Astrocyte of the spinal cord (primary cell): ENCODE data around the gene GPC1.

Source experiments
- DNase-seq: peaks from one replicate; pipeline ENCODE4 v3.0.0; 2011; ENCODE audit warnings: low read depth, low spot score
- H3K4me3 ChIP-seq: 2 replicates; pipeline ENCODE4 v1.5.1; 2011; ENCODE audit warnings: low read depth, mild to moderate bottlenecking, low read length, moderate library complexity
- in situ Hi-C: cut with HindIII; loops from 2 replicates; pipeline ENCODE4 v1.10.0; 2017; ENCODE audit warnings: low sequenced_read_pairs
- TF ChIP-seq, protein P1 (sequence below): IDR thresholded peaks from 2 replicates; pipeline ENCODE4 v1.5.1; 2012; ENCODE audit warnings: low read depth, mild to moderate bottlenecking, low read length, inconsistent platforms

The GPC1 gene

DNA sequence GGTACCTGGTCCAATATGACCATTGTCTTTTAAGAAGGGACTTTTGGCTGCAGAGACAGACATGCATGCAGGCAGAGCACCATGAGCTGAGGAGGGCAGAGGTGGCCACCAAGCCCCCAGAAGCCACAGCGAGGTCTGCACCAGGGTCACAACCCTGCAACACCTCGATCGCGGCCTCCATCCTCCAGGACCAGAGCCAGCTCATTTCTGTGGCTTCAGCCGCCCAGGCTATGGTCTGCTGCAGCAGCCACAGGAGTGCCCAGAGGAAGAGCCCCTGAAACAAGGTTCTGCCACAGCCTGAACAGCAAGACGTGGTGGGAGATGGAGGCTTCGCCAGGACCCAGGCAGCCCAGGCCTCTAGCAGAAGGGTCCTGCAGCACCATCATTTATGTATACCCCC is 68.4 kb downstream of the GPC1 start:
- DNase-seq: no peak
- TF ChIP-seq, protein P1, sequence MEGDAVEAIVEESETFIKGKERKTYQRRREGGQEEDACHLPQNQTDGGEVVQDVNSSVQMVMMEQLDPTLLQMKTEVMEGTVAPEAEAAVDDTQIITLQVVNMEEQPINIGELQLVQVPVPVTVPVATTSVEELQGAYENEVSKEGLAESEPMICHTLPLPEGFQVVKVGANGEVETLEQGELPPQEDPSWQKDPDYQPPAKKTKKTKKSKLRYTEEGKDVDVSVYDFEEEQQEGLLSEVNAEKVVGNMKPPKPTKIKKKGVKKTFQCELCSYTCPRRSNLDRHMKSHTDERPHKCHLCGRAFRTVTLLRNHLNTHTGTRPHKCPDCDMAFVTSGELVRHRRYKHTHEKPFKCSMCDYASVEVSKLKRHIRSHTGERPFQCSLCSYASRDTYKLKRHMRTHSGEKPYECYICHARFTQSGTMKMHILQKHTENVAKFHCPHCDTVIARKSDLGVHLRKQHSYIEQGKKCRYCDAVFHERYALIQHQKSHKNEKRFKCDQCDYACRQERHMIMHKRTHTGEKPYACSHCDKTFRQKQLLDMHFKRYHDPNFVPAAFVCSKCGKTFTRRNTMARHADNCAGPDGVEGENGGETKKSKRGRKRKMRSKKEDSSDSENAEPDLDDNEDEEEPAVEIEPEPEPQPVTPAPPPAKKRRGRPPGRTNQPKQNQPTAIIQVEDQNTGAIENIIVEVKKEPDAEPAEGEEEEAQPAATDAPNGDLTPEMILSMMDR: no peak
- in situ Hi-C loops: no loop called here
- H3K4me3 ChIP-seq: no peak overlapping the region

DNA sequence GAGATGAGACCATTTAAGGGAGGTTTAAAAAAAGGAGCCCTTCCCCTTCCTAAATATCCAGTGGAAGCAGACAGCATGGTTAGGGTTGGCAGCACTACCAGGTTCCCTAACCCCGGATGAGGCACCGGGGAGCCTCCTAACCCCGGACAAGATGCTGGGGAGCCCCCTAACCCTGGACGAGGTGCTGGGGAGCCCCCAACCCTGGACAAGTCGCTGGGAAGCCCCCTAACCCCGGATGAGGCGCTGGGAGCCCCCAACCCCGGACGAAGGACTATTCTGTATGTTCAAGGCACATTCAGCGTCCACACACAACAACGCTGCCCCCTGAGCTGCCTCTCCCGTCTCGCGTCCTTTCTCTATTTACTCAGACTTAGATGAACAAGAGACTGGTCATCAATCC is 70.4 kb downstream of the GPC1 start:
- TF ChIP-seq, protein P1: no peak
- in situ Hi-C loops: no loop called here
- no peak for DNase-seq
- no peak overlapping the region for H3K4me3 ChIP-seq

DNA sequence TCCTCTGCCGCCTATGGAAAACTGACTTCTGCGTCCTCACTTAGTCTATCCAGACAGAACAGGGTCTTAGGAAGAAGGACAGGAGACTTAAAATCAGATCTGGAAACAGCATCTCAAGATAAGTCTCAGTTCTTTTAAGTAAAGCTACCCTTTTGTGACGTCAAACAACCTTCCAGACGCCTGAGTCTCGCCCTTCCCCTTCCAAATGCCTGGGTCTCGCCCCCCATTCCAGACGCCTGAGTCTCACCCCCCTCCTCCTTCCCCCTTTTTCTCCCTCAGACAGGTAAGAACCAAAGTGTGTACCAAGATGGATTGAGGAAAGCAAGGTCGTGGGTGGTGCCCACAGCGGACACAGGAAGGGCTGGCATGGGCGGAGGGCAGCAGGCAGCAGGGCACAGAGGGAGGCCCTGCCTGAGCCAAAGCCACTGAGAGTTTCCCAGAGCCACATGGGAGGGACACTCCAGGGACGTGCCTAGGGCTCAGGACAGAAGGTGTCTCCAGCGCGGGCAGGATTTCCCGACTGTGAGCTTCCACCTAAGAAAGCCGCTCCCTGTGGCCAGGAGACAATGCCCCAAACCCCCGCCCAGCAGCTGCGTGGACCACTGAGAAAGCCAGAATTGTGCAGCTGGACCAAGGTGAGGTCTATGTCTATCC is 71.1 kb downstream of the GPC1 start:
- no peak overlapping the region for H3K4me3 ChIP-seq
- TF ChIP-seq, protein P1: no peak
- in situ Hi-C loops: no loop called here
- DNase-seq: no peak

DNA sequence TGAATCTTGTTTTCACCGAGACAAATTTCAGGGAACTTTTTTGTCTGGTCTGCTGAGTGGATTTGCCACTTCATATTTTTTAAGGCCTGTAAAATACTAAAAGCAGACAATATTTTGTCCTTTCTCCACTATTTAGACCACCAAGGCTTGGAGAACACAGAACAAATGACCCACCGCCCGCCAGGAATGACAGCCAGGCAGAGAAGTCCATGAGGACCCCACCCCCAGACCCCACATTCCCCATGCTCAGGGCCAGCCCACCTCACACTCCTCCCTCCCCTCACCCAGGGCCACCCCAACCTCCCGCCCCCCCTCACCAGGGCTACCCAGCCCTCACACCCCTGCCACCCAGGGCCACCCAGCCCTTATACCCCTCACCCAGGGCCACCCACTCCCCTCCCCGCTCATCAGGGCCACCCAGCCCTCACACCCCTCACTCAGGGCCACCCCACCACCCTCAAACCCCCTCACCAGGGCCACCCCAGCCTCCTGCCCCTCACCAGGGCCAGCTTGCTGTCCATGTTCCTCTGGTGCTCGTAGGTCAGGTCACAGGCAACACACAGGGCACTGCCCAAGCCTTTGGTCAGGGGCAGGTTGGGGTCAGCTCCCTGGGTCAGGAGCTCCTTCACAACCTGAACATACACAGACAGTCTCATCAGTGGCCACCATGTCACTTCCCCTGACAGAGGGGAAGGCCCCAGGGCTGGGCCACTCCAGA is 71.8 kb downstream of the GPC1 start:
- no peak for DNase-seq
- TF ChIP-seq, protein P1: no peak
- in situ Hi-C loops: no loop called here
- H3K4me3 ChIP-seq: no peak overlapping the region

DNA sequence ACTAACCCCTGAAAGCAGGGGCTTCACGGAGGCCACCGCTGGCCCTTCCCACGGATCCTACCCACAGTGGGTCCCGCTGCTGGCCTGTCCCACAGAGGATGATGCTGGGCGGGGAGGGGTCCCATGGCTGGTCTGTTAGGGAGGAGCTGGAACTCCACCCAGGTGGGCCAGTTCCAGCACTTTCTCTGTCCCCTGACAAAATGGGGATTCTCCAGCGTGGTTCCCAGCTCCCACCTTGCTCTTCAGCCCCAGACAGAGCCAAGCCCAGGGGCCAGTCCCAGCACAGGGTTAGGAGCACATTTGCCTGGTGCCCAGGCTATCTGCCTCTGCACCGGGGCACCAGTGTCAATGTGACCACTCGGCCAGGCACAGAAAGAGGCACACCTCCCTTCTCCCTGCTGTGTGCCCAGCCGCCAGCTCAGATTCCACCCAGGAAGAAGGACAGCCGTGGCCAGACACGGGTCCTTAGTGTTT is 72.4 kb downstream of the GPC1 start:
- DNase-seq: no peak
- no peak overlapping the region for H3K4me3 ChIP-seq
- TF ChIP-seq, protein P1: no peak
- in situ Hi-C loops: no loop called here

DNA sequence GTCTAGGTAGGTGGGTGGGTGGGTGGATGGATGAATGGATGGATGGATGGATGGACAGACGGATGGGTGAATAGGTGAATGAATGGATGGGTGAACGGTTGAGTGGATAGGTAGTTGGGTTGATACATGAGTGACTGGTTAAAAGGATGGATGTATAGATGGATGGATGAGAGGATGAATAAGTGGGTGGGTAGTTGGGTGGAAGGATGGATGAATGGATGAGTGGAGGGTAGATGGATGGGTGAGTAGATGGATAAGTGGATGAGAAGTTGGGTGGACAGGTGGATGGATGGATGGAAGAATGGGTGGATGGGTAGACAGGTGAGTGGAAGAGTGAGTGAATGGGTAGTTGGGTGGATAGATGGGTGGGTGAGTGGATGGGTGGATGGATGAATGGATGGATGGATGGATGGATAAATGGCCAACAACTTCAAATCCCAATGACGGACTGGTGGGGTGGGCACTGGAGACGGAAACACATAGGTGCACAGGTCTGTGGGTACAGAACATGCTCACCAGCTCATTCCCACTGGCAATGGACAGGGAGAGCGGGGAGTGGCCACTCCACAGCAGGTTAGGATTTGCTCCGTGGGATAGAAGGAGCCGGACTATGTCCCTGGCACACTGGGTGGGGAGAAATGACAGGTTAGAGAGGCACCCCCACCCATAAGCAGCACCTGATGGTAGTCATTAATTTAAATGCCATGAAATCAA is 73.5 kb downstream of the GPC1 start:
- in situ Hi-C loops: no loop called here
- no peak for DNase-seq
- H3K4me3 ChIP-seq: no peak overlapping the region
- TF ChIP-seq, protein P1: no peak
